Endothelial cell of umbilical vein (primary cell): ENCODE measurements around the gene AFG1L. TPM values are rescaled to one million over a fixed set of nuclear protein-coding genes. Genes with fewer than 3 reads are reported as not detected.

Experiments used
- BruUV-seq: library from RNA; stranded (reverse); fragments of 400-500 nt; replicated peaks from 2 replicates; lab custom pipeline; 2021; lab: Mats Ljungman, UMichigan
- CTCF ChIA-PET: fragments of 300-600, 350-600 bp; sonication (Branson Sonifier 250); formaldehyde crosslinking; loops from one replicate; lab custom pipeline; 2021; ENCODE audit warnings: antibody characterized with exemption, inconsistent platforms; lab: Charles Lee
- POLR2A ChIA-PET: fragments of 300-600, 350-600 bp; sonication (Branson Sonifier 250); formaldehyde crosslinking; loops from one replicate; lab custom pipeline; 2021; ENCODE audit warnings: antibody characterized with exemption, inconsistent platforms; lab: Charles Lee
- DNase-seq: peaks from one replicate; pipeline ENCODE4 v3.0.0-alpha.2; 2011; ENCODE audit warnings: low read depth, low spot score
- FAIRE-seq: peaks from 2 replicates; lab custom pipeline; 2011; peaks lifted over from hg19 to GRCh38; lab: Jason Lieb, UNC
- H2AFZ ChIP-seq: 2 replicates; pipeline ENCODE4 v1.6.0; 2012; ENCODE audit warnings: low read depth, low read length, control low read depth, inconsistent platforms
- H3K27ac ChIP-seq: 2 replicates; pipeline ENCODE4 v1.5.1; 2011; ENCODE audit warnings: low read depth, mild to moderate bottlenecking, control low read depth, low read length, moderate library complexity; ENCODE audit not compliant: insufficient read depth
- H3K27me3 ChIP-seq, 2 experiments: 2 replicates each; pipeline versions ENCODE4 v1.6.0 to v1.6.1; 2011; ENCODE audit warnings: low read length in 2 of 2, mixed read lengths in 1 of 2; ENCODE audit not compliant: control insufficient read depth in 2 of 2, insufficient read depth in 2 of 2
- H3K36me3 ChIP-seq, 2 experiments: 2 replicates in 1 of 2; 3 replicates in 1 of 2; pipeline ENCODE4 v1.5.1; 2011; ENCODE audit warnings: low read length in 2 of 2, mild to moderate bottlenecking in 1 of 2, moderate library complexity in 1 of 2; ENCODE audit not compliant: control insufficient read depth in 2 of 2, insufficient read depth in 2 of 2; ENCODE audit errors: extremely low read depth in 1 of 2
- H3K4me1 ChIP-seq: 3 replicates; pipeline ENCODE4 v1.5.1; 2011; ENCODE audit warnings: mild to moderate bottlenecking, low read length; ENCODE audit not compliant: control insufficient read depth, insufficient read depth; ENCODE audit errors: extremely low read depth
- H3K4me2 ChIP-seq: 2 replicates; pipeline ENCODE4 v1.6.1; 2011; ENCODE audit warnings: low read length, control low read depth, mixed read lengths; ENCODE audit not compliant: insufficient read depth
- H3K4me3 ChIP-seq, 3 experiments: fragments of 200-600 bp in 1 of 3; sonication (generic), shearing (Covaris generic) in 1 of 3; replicated peaks in 1 of 3; 2 replicates each; pipeline ENCODE4 v1.5.1; 2011 to 2016; ENCODE audit warnings: control low read depth in 3 of 3, low read length in 3 of 3, mild to moderate bottlenecking in 2 of 3, inconsistent platforms in 1 of 3, low read depth in 1 of 3, moderate library complexity in 1 of 3; ENCODE audit not compliant: insufficient read depth in 1 of 3
- H3K79me2 ChIP-seq: 2 replicates; pipeline ENCODE4 v1.6.0; 2012; ENCODE audit warnings: low read length, inconsistent platforms; ENCODE audit not compliant: control insufficient read depth, insufficient read depth
- H3K9ac ChIP-seq: replicated peaks from 2 replicates; pipeline ENCODE3; 2011; ENCODE audit warnings: low read length, control low read depth; ENCODE audit not compliant: insufficient read depth; ENCODE audit errors: extremely low read depth
- H3K9me1 ChIP-seq: replicated peaks from 3 replicates; pipeline ENCODE4 v1.6.0; 2011; ENCODE audit warnings: mild to moderate bottlenecking, low read length; ENCODE audit not compliant: control insufficient read depth, insufficient read depth; ENCODE audit errors: extremely low read depth
- H3K9me3 ChIP-seq: replicated peaks from 2 replicates; pipeline ENCODE4 v1.5.1; 2012; ENCODE audit warnings: low read length, inconsistent platforms; ENCODE audit not compliant: control insufficient read depth, insufficient read depth
- H4K20me1 ChIP-seq: replicated peaks from 2 replicates; pipeline ENCODE3; 2011; ENCODE audit warnings: mild to moderate bottlenecking, low read length; ENCODE audit not compliant: control insufficient read depth, insufficient read depth; ENCODE audit errors: extremely low read depth
- CTCF ChIP-seq, 2 donors: IDR thresholded peaks; 1 replicate in 1 of 2; 2 replicates in 1 of 2; pipeline ENCODE4 v1.5.1; 2011; ENCODE audit warnings: low read length in 2 of 2, mild to moderate bottlenecking in 2 of 2, moderate library complexity in 2 of 2, control low read depth in 1 of 2, inconsistent platforms in 1 of 2, low read depth in 1 of 2; ENCODE audit not compliant: insufficient read depth in 1 of 2; ENCODE audit errors: extremely low read depth in 1 of 2
- EZH2 ChIP-seq: IDR thresholded peaks from 2 replicates; pipeline ENCODE4 v1.6.1; 2012; ENCODE audit warnings: borderline replicate concordance, low read depth, mild to moderate bottlenecking, moderate library complexity, low read length, inconsistent platforms; ENCODE audit not compliant: severe bottlenecking
- FOS ChIP-seq: IDR thresholded peaks from 2 replicates; pipeline ENCODE4 v1.6.1; 2011; ENCODE audit warnings: mild to moderate bottlenecking, low read length, moderate library complexity, borderline replicate concordance; ENCODE audit not compliant: insufficient read depth
- JUN ChIP-seq: IDR thresholded peaks from 2 replicates; pipeline ENCODE4 v1.6.1; 2011; ENCODE audit warnings: borderline replicate concordance, low read depth; ENCODE audit not compliant: insufficient read length, insufficient read depth
- MAX ChIP-seq: IDR thresholded peaks from 2 replicates; pipeline ENCODE4 v1.6.1; 2011; ENCODE audit not compliant: insufficient read depth, insufficient read length
- MYC ChIP-seq: IDR thresholded peaks from one replicate; pipeline ENCODE4 v1.6.1; 2011; ENCODE audit warnings: mild to moderate bottlenecking, low read depth, low read length
- POLR2A ChIP-seq: IDR thresholded peaks from 2 replicates; pipeline ENCODE4 v1.6.1; 2012; ENCODE audit warnings: low read depth, mild to moderate bottlenecking, control low read depth, low read length
- POLR2AphosphoS5 ChIP-seq: IDR thresholded peaks from 2 replicates; pipeline ENCODE4 v1.6.1; 2012; ENCODE audit warnings: low read depth, mild to moderate bottlenecking, control low read depth, low read length, moderate library complexity; ENCODE audit not compliant: insufficient read depth
- dilution Hi-C: fragments of 300-500 bp; cut with MboI; formaldehyde crosslinking; loops from one replicate; pipeline ENCODE4 v1.15.0; 2019; ENCODE audit warnings: low sequenced_read_pairs; ENCODE audit not compliant: extremely low pct_ligation_motif_present
- intact Hi-C: fragments of 100-400 bp; cut with micrococcal nuclease; formaldehyde crosslinking; loops from one replicate; pipeline ENCODE4 v1.10.0; 2022
- polyA plus RNA-seq, 4 experiments: library from polyadenylated mRNA; depleted of rRNA in 3 of 4; stranded (reverse) in 3 of 4; unstranded in 1 of 4; fragments of >200 nt; gene quantifications; 2 replicates each; pipeline versions ENCODE4 v1.2.1 to v1.2.3, GENCODE V29; 2011 to 2012; ENCODE audit warnings: missing spikeins in 1 of 4
- total RNA-seq: library from RNA; stranded (reverse); gene quantifications from 2 replicates; pipeline ENCODE4 v1.2.3, GENCODE V29; 2021

AFG1L gene
- total and polyA plus RNA-seq, 2 donors (not counting 3 experiments of a cell fraction or from before 2014, with no cell fraction given), result 1.0 to 6.2 TPM

DNA sequence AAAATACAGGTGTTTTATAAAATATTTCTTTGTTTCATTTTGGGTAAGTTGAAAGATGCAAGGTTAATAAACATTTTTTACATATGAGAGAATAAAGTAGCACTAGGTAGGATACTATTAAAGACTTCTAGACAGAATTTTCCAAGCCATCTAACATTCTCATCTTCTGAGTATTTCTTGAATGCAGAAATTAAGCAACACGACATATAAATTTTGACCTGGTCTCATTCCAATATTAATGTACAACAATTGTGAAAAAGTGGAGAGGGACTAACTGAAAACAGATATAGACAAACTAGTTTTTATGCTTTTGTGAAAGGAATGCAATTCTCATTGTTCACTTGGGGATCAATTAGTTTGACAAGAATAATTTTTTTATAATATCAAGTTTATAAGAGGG, 254.4 kb downstream of the AFG1L start:
- Histone ChIP-seq H3K4me1 (no peaks in the 10 kb centered on the region), H3K27me3 (peaks cover 0 to under 1% of the 10 kb centered on the region in 2 experiments), H3K4me2 (no peak overlapping the region), H4K20me1 (no peaks in the 10 kb centered on the region), H3K36me3 (no peaks in the 10 kb centered on the region), H3K27ac (no peak overlapping the region), H3K4me3 (no peak overlapping the region), H3K9me1 (no peaks in the 10 kb centered on the region), H2AFZ (no peak overlapping the region), H3K79me2 (no peaks in the 10 kb centered on the region), H3K9ac (no peak overlapping the region), H3K9me3 (no peaks in the 10 kb centered on the region)
- no peak for DNase-seq
- BruUV-seq, result no TSS peak
- CTCF ChIA-PET, result interaction anchor here (3.0 kb wide), 1 partner anchor 7 kb away, joined by 10 read pairs; no protein-coding TSS in a partner anchor
- POLR2A ChIA-PET, result no interaction called here
- intact Hi-C loops (no loop called here), dilution Hi-C loops (no loop called here)
- TF ChIP-seq EZH2, result no peak
- no peak for TF ChIP-seq POLR2A
- no peak for TF ChIP-seq FOS
- no peak for TF ChIP-seq MYC
- TF ChIP-seq MAX, result no peak
- TF ChIP-seq CTCF (IDR thresholded peaks at IDR 0.05; ENCODE audit: extremely low read depth in 1 of 2, insufficient read depth in 1 of 2, low read depth in 1 of 2, low read length in 2 of 2), result no peak
- no peak for TF ChIP-seq JUN
- no peak for TF ChIP-seq POLR2AphosphoS5
- FAIRE-seq, result no peak
